ENCODE results near the gene IFNE.
"Not testable (repeated sequence)": the region's sequence is repeated elsewhere in the genome, so short reads cannot be mapped to it uniquely, and the experiment has no call there.

IFNE gene

GRCh38 chr9:21481470-21482056 lies 550 bp downstream of the IFNE start:
- DNase-seq = no peak

DNA sequence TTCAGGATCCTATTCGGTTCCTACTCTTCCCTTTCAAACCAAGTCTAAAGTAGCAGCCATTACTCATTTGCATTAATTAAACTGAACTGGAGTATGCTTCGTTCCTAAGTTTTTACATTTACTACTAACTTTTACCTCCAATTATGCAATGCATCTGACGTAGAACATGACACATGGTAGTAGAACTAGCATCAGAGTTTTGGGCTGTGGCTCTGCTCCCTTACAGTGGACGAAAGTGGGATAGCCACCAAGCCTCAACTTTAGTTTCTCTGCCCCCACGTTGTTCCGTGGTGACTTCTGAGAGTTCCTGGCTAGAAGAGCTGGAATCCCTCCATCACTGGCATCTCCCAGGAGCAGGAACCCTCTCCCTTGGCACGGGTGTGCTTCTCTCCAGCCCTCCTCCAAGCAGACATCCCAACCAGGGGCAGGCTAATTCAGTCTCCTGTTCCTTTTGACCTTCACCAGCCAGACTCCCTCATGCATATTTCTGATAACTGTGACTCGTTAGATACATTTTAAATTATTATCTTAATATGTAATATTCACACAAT lies 2.9 kb downstream of the IFNE start:
- DNase-seq = no peak

- no peak for DNase-seq
Observed at GRCh38 chr9:21477466-21477865, 4.6 kb downstream of the IFNE start.

GRCh38 chr9:21473236-21473635 lies 8.9 kb downstream of the IFNE start:
- no peak for DNase-seq

GRCh38 chr9:21470126-21470525 lies 12.0 kb downstream of the IFNE start:
- no peak for DNase-seq

DNA sequence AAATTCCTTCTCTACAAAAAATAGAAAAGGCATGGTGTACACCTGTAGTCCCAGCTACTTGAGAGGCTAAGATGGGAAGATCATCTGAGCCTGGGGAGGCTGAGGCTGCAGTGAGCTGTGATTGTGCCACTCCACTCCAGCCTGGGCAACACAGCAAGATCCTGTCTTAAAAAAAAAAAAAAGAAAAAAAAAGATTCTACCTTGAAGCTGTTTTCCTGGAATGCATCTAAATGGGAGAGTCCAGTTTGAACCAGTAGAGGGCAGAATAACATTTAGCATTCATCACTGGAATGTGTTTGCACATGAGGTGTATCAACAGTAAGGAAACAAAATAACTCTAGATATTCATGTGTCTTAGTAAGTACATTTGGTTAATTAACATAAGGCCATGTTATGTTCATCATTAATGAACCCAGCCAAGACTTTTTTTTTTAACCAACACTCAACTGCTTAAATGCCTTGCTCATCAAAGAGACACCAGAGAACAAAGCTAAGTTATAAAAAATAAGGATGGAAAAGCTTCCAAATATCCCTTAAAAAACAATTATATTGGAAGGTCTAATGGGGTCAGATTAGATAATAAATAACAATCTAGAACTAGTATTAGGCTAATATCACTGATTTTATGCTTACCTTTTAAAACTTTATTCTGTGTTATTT lies 16.1 kb downstream of the IFNE start:
- no peak for DNase-seq

DNA sequence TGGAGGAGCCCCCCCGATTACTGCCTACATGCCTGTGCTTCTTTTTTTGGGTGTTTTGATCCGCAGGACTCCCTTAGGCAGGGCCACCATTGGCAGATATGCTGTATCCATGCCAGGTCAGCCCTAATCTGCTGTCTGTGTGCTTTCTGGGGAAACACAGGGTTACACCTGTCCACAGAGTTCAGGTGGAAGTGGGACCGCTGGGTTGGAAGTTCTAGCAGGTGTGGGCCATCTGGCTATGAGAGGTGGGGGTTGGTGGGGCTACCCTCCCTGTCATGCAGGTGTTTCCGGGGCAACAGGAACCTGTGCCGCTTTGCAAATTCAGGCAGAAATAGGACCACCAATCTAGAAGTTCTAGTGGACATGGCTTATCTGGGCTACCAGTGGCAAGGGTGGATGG lies 17.0 kb downstream of the IFNE start:
- DNase-seq = no peak

DNA sequence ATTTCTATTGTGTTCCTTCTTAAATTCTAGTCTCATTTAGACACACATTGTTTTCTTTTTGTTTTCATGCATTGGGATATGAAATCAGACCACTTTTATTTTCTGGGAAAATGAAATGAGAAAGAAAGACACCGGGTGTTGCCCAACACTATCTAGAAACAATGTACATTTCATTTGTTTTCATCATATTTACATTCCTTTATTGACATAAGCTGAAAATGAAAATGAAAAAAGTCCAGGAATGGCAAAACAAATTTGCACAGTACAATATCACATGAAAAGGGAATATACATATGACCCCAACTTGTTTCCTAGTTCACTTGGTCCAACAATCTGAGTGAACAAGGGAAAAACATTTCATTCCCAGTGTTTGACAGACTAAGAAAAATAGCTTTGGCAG lies 20.7 kb downstream of the IFNE start:
- no peak for DNase-seq

DNA sequence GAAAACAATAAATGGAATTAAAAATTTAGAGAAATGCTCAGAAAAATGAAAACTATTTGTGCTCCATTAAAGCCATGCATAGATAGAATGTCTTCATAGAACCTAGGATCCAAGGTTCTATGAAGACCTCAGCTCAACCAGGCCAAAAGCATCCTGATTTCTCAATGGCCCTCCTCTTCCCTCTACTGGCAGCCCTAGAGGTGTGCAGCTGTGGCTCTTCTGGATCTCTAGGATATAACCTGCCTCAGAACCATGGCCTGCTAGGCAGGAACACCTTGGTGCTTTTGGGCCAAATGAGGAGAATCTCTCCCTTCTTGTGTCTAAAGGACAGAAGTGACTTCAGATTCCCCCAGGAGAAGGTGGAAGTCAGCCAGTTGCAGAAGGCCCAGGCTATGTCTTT lies 26.8 kb downstream of the IFNE start:
- DNase-seq = peak; percentile 10

- DNase-seq = no peak
Observed at GRCh38 chr9:21454149-21454548, 28.0 kb downstream of the IFNE start.

GRCh38 chr9:21452681-21453080 lies 29.4 kb downstream of the IFNE start:
- DNase-seq = no peak

DNA sequence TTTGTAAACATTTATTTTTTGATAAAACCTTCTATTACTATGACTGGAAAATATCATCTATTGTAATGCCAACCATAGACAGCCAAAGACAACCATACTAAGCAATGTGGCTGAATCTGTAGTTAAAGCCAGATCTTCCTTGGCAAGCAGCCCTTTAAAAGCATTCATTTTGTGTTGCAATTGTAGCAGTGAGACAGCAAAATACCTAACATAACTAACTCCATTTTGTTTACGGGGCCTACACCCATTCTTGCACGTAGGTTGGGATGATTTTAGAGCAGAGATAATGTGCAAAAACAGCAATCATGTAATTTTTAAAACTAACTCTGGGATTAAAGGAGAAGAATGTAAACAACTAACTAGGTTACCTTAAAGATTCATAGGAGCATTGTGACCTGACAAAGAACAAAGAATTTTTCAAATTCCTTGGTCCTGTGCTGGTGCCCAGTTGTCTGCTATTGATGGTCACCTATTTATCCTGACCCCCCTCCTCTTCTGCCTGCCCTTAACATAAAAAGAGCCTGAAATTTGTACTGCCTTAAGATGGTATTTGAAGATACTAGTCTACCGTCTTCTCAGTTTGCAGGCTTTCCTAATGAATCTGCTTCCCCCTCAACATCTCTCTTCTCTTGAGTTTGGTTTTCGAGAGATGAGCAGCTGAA lies 31.2 kb downstream of the IFNE start:
- no peak for DNase-seq

DNA sequence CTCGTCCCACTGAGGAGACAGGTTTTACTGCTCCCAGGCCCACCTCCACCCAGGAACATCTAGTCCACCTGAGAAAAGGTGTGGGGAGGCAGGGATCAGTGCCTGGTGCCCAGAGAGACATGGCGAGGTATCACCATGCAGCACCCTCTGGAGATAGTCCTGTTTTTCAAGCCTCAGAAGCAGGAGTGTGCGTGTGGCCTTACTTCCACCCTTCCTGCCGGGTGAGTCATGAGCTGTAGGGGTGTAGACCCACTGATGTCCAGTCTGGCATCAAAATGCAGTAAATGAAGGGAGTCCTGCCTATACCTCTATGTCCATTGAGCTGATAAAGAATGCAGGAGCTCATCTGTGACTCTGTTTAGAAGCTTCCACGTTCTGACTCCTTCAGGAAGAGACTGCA lies 32.8 kb downstream of the IFNE start:
- DNase-seq = not testable (repeated sequence)

DNA sequence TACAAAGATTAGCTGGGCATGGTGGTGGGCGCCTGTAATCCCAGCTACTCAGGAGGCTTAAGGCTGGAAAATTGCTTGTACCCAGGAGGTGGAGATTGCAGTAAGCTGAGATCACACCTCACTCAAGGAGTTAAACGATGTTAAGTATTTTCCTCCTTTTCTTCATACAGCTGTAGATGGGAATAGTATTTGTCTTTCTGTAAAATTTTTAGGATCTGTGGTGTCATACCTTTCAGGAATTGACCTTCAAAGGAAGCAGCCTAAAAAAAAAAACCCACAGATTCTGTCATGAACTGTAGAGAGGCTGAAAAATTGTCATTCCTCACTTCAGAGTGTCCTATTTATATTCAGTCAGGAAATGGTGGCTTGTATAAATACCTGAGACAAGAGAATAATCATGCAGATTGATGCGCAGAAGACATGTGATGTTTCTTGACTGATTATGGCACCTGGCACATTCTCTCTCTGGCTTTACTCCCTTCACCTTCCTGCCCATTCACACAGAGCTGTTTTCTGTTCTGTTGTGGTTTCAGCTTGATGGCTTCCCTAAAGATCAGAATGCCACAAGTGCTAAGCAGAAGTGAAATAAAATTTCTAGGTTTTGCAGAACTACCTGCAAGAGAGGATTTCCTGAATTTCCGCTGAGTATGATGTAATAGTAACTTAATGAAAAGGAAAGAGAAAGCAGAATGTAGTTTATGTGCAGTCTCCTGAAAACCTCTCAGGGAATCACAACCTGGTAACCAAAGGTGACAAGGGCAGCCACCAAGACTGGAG lies 38.1 kb downstream of the IFNE start:
- DNase-seq = no peak

DNA sequence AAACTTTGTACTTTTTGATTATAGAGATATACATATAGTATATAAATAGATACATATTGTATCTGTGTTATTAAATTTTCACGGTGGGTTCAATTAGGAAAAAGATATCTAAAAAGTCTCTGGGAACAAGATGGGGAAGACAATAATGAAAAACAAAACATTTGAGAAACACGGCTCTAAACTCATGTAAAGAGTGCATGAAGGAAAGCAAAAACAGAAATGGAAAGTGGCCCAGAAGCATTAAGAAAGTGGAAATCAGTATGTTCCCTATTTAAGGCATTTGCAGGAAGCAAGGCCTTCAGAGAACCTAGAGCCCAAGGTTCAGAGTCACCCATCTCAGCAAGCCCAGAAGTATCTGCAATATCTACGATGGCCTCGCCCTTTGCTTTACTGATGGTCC lies 42.0 kb downstream of the IFNE start, which contains the start of gene IFNA1:
Gene IFNA1, plus strand, starts transcription at position 301 of the 400 bp plus-strand sequence. Its CDS starts 69 bp downstream, at position 370.
- no peak for DNase-seq

- not testable (repeated sequence) for DNase-seq
Observed at GRCh38 chr9:21435015-21435383, 47.1 kb downstream of the IFNE start.

DNA sequence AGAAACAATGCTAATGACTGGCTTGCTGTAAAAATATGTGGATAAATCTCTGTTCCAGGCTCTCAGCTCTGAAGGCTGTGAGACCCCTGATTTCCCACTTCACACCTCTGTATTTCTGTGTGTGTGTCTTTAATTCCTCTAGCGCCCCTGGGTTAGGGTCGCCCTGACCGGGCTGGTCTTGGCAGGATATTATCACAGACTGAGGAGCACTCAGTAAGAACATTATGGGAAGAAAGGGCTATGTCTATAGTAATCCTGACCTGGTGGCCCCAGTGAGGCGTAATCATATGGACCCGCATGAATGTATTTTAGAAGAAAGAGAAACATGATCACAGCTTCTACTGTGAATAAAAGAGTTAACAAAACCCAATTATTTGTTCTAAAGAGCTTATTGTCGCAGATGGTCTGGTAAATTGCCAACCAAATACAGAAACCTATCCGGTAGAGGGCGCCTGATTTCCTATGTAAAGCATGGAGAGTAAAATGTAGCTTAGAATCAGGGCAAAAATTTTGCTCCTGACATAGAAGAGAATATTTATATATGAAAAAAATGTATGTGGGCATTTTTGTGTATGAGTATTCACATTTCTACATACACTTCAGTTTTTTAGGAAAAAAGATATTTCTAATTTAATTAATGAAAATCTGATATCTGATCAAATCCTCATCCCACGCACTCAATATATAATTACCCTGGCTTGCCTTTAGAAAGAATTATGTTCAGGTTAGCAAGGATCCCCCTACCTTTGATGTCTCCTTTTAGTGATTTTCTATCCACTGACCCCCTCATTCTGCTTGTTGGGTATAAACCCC lies 47.7 kb downstream of the IFNE start:
- peak; percentile 33 for DNase-seq

DNA sequence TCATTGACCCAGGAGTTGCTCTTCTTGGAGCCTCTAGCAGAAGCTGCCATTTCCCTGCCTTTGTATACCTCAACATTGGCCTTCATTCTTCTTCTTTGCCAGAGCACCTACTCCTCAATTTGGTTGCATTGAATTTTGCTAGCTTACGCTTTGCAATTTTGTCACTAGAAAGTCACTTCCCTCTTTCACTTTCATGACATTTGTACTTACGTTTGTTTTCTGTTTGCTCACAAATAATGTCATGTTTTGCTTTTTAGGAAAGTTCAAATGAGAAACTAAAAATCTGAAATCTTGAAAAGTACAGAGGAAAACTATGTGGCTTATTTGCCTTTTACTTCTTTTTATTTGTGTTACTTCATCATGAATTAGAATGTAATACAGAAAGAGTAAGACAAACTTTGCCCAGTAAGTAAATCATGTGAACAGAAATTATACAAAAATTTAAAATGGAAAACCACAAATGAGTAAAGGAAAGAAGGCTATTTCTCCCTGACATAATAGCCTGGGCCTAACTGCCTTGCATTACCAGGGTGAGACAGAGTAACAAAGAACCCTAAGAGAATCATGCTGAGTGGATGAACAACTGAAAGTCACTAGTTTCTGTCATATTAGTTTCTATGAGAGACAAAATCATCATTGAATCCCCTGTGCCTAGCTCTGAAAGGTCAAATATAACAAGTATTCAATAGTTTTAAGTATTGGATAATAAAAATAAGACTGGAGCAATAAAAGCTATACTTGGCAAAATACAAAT lies 49.3 kb downstream of the IFNE start:
- DNase-seq = no peak
